Measurements from ENCODE around the gene TMEM250. TPM values are rescaled to one million over a fixed set of nuclear protein-coding genes. Genes with fewer than 3 reads are reported as not detected.

The TMEM250 gene
- total and polyA plus RNA-seq, 9 of the 15 experiments (the other 6 are each of a cell fraction or from before 2014, with no cell fraction given) = 0.32 to 44.6 (median 12.2) TPM

- no peak for TF ChIP-seq FOXJ3 (CRISPR knock-in tag; IDR thresholded peaks at IDR 0.05)
- 0 out of 4 replicates have a peak, but pooled peaks have one; percentile 31 to 40 for TF ChIP-seq MNT (conservative IDR thresholded peaks at IDR 0.05)
- TF ChIP-seq ZBTB2 (IDR thresholded peaks at IDR 0.05) = no peak
- TF ChIP-seq ZNF217 (CRISPR knock-in tag; IDR thresholded peaks at IDR 0.05) = no peak
- no peak for TF ChIP-seq NFYB (IDR thresholded peaks at IDR 0.05; ENCODE audit: extremely low read depth, insufficient read length)
- TF ChIP-seq CREB3L1 (IDR thresholded peaks at IDR 0.05; ENCODE audit: borderline replicate concordance, low read depth) = no peak
- TF ChIP-seq MLLT1 (IDR thresholded peaks at IDR 0.05) = no peak
- peak; percentile 49 for TF ChIP-seq CBFA2T2 (conservative IDR thresholded peaks at IDR 0.05)
- TF ChIP-seq NFIX (CRISPR knock-in tag; IDR thresholded peaks at IDR 0.05; ENCODE audit: low read depth) = no peak
- TF ChIP-seq DIDO1 (tag; IDR thresholded peaks at IDR 0.05; ENCODE audit: low read depth) = no peak
- TF ChIP-seq SUPT5H (IDR thresholded peaks at IDR 0.05) = no peak
- no peak for TF ChIP-seq PTTG1 (tag; IDR thresholded peaks at IDR 0.05; ENCODE audit: low read depth)
- TF ChIP-seq SIN3B (IDR thresholded peaks at IDR 0.05; ENCODE audit: low read depth) = no peak
- TF ChIP-seq PHTF2 (CRISPR knock-in tag; IDR thresholded peaks at IDR 0.05) = no peak
- no peak for TF ChIP-seq MIER1 (IDR thresholded peaks at IDR 0.05; ENCODE audit: low read depth)
- TF ChIP-seq HDGF (IDR thresholded peaks at IDR 0.05) = no peak
- TF ChIP-seq ZSCAN32 (CRISPR knock-in tag; IDR thresholded peaks at IDR 0.05) = no peak
- TF ChIP-seq ZEB2 (IDR thresholded peaks at IDR 0.05) = peak; percentile 53; the same call in 1 of the 2 replicates
- no peak for TF ChIP-seq ZNF324 (CRISPR knock-in tag; IDR thresholded peaks at IDR 0.05)
- TF ChIP-seq E2F8 (IDR thresholded peaks at IDR 0.05; ENCODE audit: low read depth, partially characterized antibody) = no peak
- no peak for TF ChIP-seq TSC22D4 (tag; IDR thresholded peaks at IDR 0.05)
- no peak for TF ChIP-seq ZNF785 (CRISPR knock-in tag; IDR thresholded peaks at IDR 0.05)
- TF ChIP-seq ZNF174 (CRISPR knock-in tag; IDR thresholded peaks at IDR 0.05) = no peak
Measured at GRCh38 chr9:136119883-136120393, 1.3 kb upstream of the TMEM250 start (continued).
